ENCODE results near the gene TRPV3. TPM values are rescaled to one million over a fixed set of nuclear protein-coding genes. Genes with fewer than 3 reads are reported as not detected.

The TRPV3 gene
- total and polyA plus RNA-seq, 2 donors (not counting 1 experiment from before 2014, with no cell fraction given): 0.20 to 0.99 TPM

DNA sequence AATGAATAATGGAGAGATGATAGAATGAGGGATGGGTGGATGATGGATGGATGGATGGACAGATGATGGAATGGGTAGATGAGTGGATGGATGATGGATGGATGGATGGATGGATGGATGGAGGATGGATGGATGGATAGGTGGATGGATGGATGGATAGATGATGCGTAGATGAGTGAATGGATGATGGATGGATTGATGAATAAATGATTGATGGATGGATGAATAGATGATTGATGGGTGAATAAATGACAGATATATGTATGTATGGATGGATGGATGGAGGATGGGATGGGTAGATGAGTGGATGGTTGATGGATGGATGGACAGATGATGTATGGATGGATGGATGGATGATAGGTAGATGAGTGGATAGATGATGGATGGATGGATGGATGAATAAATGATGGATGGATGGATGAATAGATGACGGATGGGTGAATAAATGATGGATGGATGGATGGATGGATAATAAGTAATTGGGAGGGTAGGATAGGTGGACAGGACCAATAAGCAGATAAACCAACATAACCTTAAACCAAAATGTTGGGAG lies 7.9 kb downstream of the TRPV3 start:
- H4K20me1 ChIP-seq (ENCODE audit: control insufficient read depth, extremely low read depth, insufficient read depth, low read length): no peaks in the 10 kb centered on the region
- no peak for TF ChIP-seq CTCF (conservative IDR thresholded peaks at IDR 0.05 in 1 of 2, IDR thresholded peaks at IDR 0.05 in 1 of 2; ENCODE audit: low read depth in 1 of 2, low read length in 2 of 2)
- TF ChIP-seq EZH2 (IDR thresholded peaks at IDR 0.05; ENCODE audit: low read length, missing control alignments): no peak
- no peak overlapping the region for H3K9ac ChIP-seq (ENCODE audit: insufficient read depth, low read length)

DNA sequence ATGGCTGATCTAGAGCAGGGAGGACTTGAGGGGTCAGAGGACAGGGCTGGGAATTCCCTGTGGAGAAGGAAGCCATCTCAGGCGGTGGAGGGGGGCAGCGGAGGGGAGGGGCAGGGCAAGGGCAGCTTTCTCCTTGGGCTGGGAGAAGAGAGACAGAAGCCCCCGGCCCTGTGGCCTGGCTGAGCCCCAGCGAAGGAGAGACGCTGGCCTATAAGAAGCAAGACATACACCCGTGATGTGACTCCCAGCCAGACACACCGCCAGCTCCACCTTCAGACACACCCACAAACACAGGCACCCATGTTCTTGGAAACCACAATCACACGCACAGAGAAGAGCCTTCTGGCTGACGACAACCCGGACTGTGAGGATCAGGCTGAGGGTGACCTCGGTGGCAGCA lies 10.0 kb downstream of the TRPV3 start:
- no peak overlapping the region for H3K4me2 ChIP-seq (ENCODE audit: extremely low read depth, insufficient read depth, low read length)
- H3K27me3 ChIP-seq (ENCODE audit: control insufficient read depth, insufficient read depth, low read length): no peaks in the 10 kb centered on the region
- no peak overlapping the region for H3K4me3 ChIP-seq (replicated peaks in 1 of 4; ENCODE audit: control extremely low read depth in 1 of 4, insufficient read depth in 1 of 4, low read depth in 3 of 4, low read length in 4 of 4)
- H3K9ac ChIP-seq (ENCODE audit: insufficient read depth, low read length): no peak overlapping the region
- no peak overlapping the region for H2AFZ ChIP-seq (ENCODE audit: low read length)
- no peak for DNase-seq (ENCODE audit: low read depth in 2 of 2)
- no peak overlapping the region for H3K27ac ChIP-seq (ENCODE audit: insufficient read depth, low read length)
- H3K36me3 ChIP-seq (ENCODE audit: control insufficient read depth, insufficient read depth, low read length): no peaks in the 10 kb centered on the region
- no peaks in the 10 kb centered on the region for H3K79me2 ChIP-seq (ENCODE audit: control insufficient read depth, insufficient read depth, low read length)
- H3K4me1 ChIP-seq (ENCODE audit: control insufficient read depth, extremely low read depth, insufficient read depth, low read length): no peaks in the 10 kb centered on the region
- no peaks in the 10 kb centered on the region for H3K9me3 ChIP-seq (ENCODE audit: control insufficient read depth, insufficient read depth, low read depth, low read length)
- TF ChIP-seq CTCF (conservative IDR thresholded peaks at IDR 0.05 in 1 of 2, IDR thresholded peaks at IDR 0.05 in 1 of 2; ENCODE audit: low read depth in 1 of 2, low read length in 2 of 2) (no peak), EZH2 (IDR thresholded peaks at IDR 0.05; ENCODE audit: low read length, missing control alignments) (no peak)
- no peaks in the 10 kb centered on the region for H4K20me1 ChIP-seq (ENCODE audit: control insufficient read depth, extremely low read depth, insufficient read depth, low read length)

More for the DNA sequence above, 7.9 kb downstream of the TRPV3 start:
- H3K4me3 ChIP-seq (replicated peaks in 1 of 4; ENCODE audit: control extremely low read depth in 1 of 4, insufficient read depth in 1 of 4, low read depth in 3 of 4, low read length in 4 of 4): no peak overlapping the region
- H3K9me3 ChIP-seq (ENCODE audit: control insufficient read depth, insufficient read depth, low read depth, low read length): no peaks in the 10 kb centered on the region
- H3K4me2 ChIP-seq (ENCODE audit: extremely low read depth, insufficient read depth, low read length): no peak overlapping the region
- H3K27me3 ChIP-seq (ENCODE audit: control insufficient read depth, insufficient read depth, low read length): no peaks in the 10 kb centered on the region
- no peak overlapping the region for H2AFZ ChIP-seq (ENCODE audit: low read length)
- DNase-seq (ENCODE audit: low read depth in 2 of 2): no peak
- H3K79me2 ChIP-seq (ENCODE audit: control insufficient read depth, insufficient read depth, low read length): no peaks in the 10 kb centered on the region
- H3K4me1 ChIP-seq (ENCODE audit: control insufficient read depth, extremely low read depth, insufficient read depth, low read length): no peaks in the 10 kb centered on the region
- H3K27ac ChIP-seq (ENCODE audit: insufficient read depth, low read length): no peak overlapping the region
- no peaks in the 10 kb centered on the region for H3K36me3 ChIP-seq (ENCODE audit: control insufficient read depth, insufficient read depth, low read length)

DNA sequence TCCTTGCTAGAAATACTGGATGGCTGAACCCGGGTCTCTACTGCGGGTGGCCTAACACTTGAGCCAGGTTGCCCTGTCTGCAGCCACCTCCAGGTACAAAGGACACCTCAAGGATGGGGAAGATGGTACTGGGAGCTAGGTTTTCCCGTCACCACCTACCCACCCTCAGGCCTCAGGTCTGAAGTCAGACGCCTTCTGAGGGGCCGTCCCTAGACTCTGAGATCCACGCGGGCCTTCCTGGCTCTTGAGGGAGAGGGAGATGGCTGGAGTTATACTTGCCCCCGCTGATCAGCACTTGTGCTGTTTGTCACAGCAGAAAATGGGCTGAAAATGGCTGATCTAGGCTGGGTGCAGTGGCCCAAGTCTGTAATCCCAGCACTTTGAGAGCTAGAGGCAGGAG lies 10.6 kb downstream of the TRPV3 start:
- Histone ChIP-seq H3K4me2 (ENCODE audit: extremely low read depth, insufficient read depth, low read length) (no peak overlapping the region), H4K20me1 (ENCODE audit: control insufficient read depth, extremely low read depth, insufficient read depth, low read length) (no peaks in the 10 kb centered on the region)
- TF ChIP-seq EZH2 (IDR thresholded peaks at IDR 0.05; ENCODE audit: low read length, missing control alignments) (no peak), CTCF (conservative IDR thresholded peaks at IDR 0.05 in 1 of 2, IDR thresholded peaks at IDR 0.05 in 1 of 2; ENCODE audit: low read depth in 1 of 2, low read length in 2 of 2) (no peak)

More for the DNA sequence above, 10.6 kb downstream of the TRPV3 start:
- Histone ChIP-seq H2AFZ (ENCODE audit: low read length) (no peak overlapping the region), H3K9me3 (ENCODE audit: control insufficient read depth, insufficient read depth, low read depth, low read length) (no peaks in the 10 kb centered on the region), H3K27ac (ENCODE audit: insufficient read depth, low read length) (no peak overlapping the region), H3K4me1 (ENCODE audit: control insufficient read depth, extremely low read depth, insufficient read depth, low read length) (no peaks in the 10 kb centered on the region), H3K27me3 (ENCODE audit: control insufficient read depth, insufficient read depth, low read length) (no peaks in the 10 kb centered on the region), H3K9ac (ENCODE audit: insufficient read depth, low read length) (no peak overlapping the region), H3K79me2 (ENCODE audit: control insufficient read depth, insufficient read depth, low read length) (no peaks in the 10 kb centered on the region), H3K36me3 (ENCODE audit: control insufficient read depth, insufficient read depth, low read length) (no peaks in the 10 kb centered on the region), H3K4me3 (replicated peaks in 1 of 4; ENCODE audit: control extremely low read depth in 1 of 4, insufficient read depth in 1 of 4, low read depth in 3 of 4, low read length in 4 of 4) (no peak overlapping the region)
- DNase-seq (ENCODE audit: low read depth in 2 of 2): no peak
